Measurements from ENCODE around the gene CYB5B. TPM values are rescaled to one million over a fixed set of nuclear protein-coding genes. Genes with fewer than 3 reads are reported as not detected.

The CYB5B gene
- total and polyA plus RNA-seq, 4 donors, result 38.7 to 86.3 (median 45.8) TPM

- Histone ChIP-seq H3K4me3 (ENCODE audit: low read depth in 1 of 3, low read length in 3 of 3) (no peak overlapping the region), H3K9me3 (ENCODE audit: control insufficient read depth in 4 of 4, low read length in 3 of 4) (no peaks in the 10 kb centered on the region), H3K27ac (ENCODE audit: low read depth in 1 of 2, low read length in 2 of 2) (no peak overlapping the region), H3K4me1 (ENCODE audit: control insufficient read depth in 4 of 4, insufficient read depth in 4 of 4, low read length in 3 of 4) (no peaks in the 10 kb centered on the region), H3K36me3 (ENCODE audit: control insufficient read depth in 4 of 4, insufficient read depth in 3 of 4, low read depth in 1 of 4, low read length in 3 of 4) (no peaks in the 10 kb centered on the region), H3K9ac (ENCODE audit: low read depth in 1 of 2, low read length in 2 of 2) (no peak overlapping the region), H3K27me3 (ENCODE audit: control insufficient read depth in 4 of 4, insufficient read depth in 4 of 4, low read length in 3 of 4) (no peaks in the 10 kb centered on the region)
- TF ChIP-seq RAD21 (IDR thresholded peaks at IDR 0.05), result no peak
- no peak for TF ChIP-seq HNF4A (conservative IDR thresholded peaks at IDR 0.05)
- no peak for TF ChIP-seq RXRA (IDR thresholded peaks at IDR 0.05)
- no peak for TF ChIP-seq FOXA1 (IDR thresholded peaks at IDR 0.05)
- TF ChIP-seq EGR1 (IDR thresholded peaks at IDR 0.05; ENCODE audit: low read depth in 2 of 2), result no peak
- no peak for TF ChIP-seq JUND (IDR thresholded peaks at IDR 0.05)
- no peak for TF ChIP-seq MAX (IDR thresholded peaks at IDR 0.05)
- no peak for TF ChIP-seq GABPA (IDR thresholded peaks at IDR 0.05 in 1 of 2, conservative IDR thresholded peaks at IDR 0.05 in 1 of 2)
- no peak for TF ChIP-seq NR2F2 (IDR thresholded peaks at IDR 0.05)
- no peak for TF ChIP-seq CTCF (IDR thresholded peaks at IDR 0.05; ENCODE audit: low read depth, low read length, missing input control)
- no peak for TF ChIP-seq FOXA2 (IDR thresholded peaks at IDR 0.05)
- DNase-seq (ENCODE audit: low spot score), result no peak
- WGBS, result 88% methylated on average over 4 of the region's 4 CpGs
Measured at GRCh38 chr16:69496376-69496775, 72.0 kb downstream of the CYB5B start.

- no peak for DNase-seq (ENCODE audit: low spot score)
- H3K36me3 ChIP-seq (ENCODE audit: control insufficient read depth in 4 of 4, insufficient read depth in 3 of 4, low read depth in 1 of 4, low read length in 3 of 4), result no peaks in the 10 kb centered on the region
- no peaks in the 10 kb centered on the region for H3K4me1 ChIP-seq (ENCODE audit: control insufficient read depth in 4 of 4, insufficient read depth in 4 of 4, low read length in 3 of 4)
- H3K9ac ChIP-seq (ENCODE audit: low read depth in 1 of 2, low read length in 2 of 2), result no peak overlapping the region
- H3K27ac ChIP-seq (ENCODE audit: low read depth in 1 of 2, low read length in 2 of 2), result no peak overlapping the region
- TF ChIP-seq YY1 (IDR thresholded peaks at IDR 0.05) (no peak), CTCF (IDR thresholded peaks at IDR 0.05; ENCODE audit: low read depth, low read length, missing input control) (no peak)
- H3K4me3 ChIP-seq (ENCODE audit: low read depth in 1 of 3, low read length in 3 of 3), result no peak overlapping the region
- H3K9me3 ChIP-seq (ENCODE audit: control insufficient read depth in 4 of 4, low read length in 3 of 4), result no peaks in the 10 kb centered on the region
- no peaks in the 10 kb centered on the region for H3K27me3 ChIP-seq (ENCODE audit: control insufficient read depth in 4 of 4, insufficient read depth in 4 of 4, low read length in 3 of 4)
- 90% methylated on average over 5 of the region's 5 CpGs for WGBS
Measured at GRCh38 chr16:69496896-69497295, 72.5 kb downstream of the CYB5B start.

- no peak for DNase-seq (ENCODE audit: low spot score)
- 81% methylated on average over 16 of the region's 16 CpGs for WGBS
Measured at GRCh38 chr16:69497876-69498596, 73.6 kb downstream of the CYB5B start.

More at GRCh38 chr16:69497876-69498596, 73.6 kb downstream of the CYB5B start:
- no peak for TF ChIP-seq CTCF (IDR thresholded peaks at IDR 0.05; ENCODE audit: low read depth, low read length, missing input control)
- TF ChIP-seq JUND (IDR thresholded peaks at IDR 0.05), result no peak
- TF ChIP-seq FOXA1 (IDR thresholded peaks at IDR 0.05), result no peak
- TF ChIP-seq YY1 (IDR thresholded peaks at IDR 0.05), result no peak
- no peak for TF ChIP-seq ZBTB33 (IDR thresholded peaks at IDR 0.05)
- TF ChIP-seq EGR1 (IDR thresholded peaks at IDR 0.05; ENCODE audit: low read depth in 2 of 2), result no peak
- no peak for TF ChIP-seq RAD21 (IDR thresholded peaks at IDR 0.05)
- no peak for TF ChIP-seq NR2F2 (IDR thresholded peaks at IDR 0.05)
- no peak for TF ChIP-seq HNF4A (conservative IDR thresholded peaks at IDR 0.05)
- TF ChIP-seq TAF1 (conservative IDR thresholded peaks at IDR 0.05), result no peak
- no peak for TF ChIP-seq ATF3 (IDR thresholded peaks at IDR 0.05)
- no peak for TF ChIP-seq HNF4G (IDR thresholded peaks at IDR 0.05)
- no peak for TF ChIP-seq FOXA2 (IDR thresholded peaks at IDR 0.05)
- Histone ChIP-seq H3K27me3 (ENCODE audit: control insufficient read depth in 4 of 4, insufficient read depth in 4 of 4, low read length in 3 of 4) (no peaks in the 10 kb centered on the region), H3K4me3 (ENCODE audit: low read depth in 1 of 3, low read length in 3 of 3) (no peak overlapping the region), H3K27ac (ENCODE audit: low read depth in 1 of 2, low read length in 2 of 2) (no peak overlapping the region), H3K36me3 (ENCODE audit: control insufficient read depth in 4 of 4, insufficient read depth in 3 of 4, low read depth in 1 of 4, low read length in 3 of 4) (no peaks in the 10 kb centered on the region), H3K9ac (ENCODE audit: low read depth in 1 of 2, low read length in 2 of 2) (no peak overlapping the region), H3K9me3 (ENCODE audit: control insufficient read depth in 4 of 4, low read length in 3 of 4) (no peaks in the 10 kb centered on the region), H3K4me1 (ENCODE audit: control insufficient read depth in 4 of 4, insufficient read depth in 4 of 4, low read length in 3 of 4) (no peaks in the 10 kb centered on the region)

All from liver (tissue), 9 donors.